Measurements from ENCODE around the gene LCE1C. TPM values are rescaled to one million over a fixed set of nuclear protein-coding genes. Genes with fewer than 3 reads are reported as not detected.

The LCE1C gene, protein sequence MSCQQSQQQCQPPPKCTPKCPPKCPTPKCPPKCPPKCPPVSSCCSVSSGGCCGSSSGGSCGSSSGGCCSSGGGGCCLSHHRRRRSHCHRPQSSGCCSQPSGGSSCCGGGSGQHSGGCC
- total RNA-seq: not detected
- not detected for polyA plus RNA-seq (ENCODE audit: insufficient read length in 2 of 2)
- long read RNA-seq, donor 1: 0 reads
- long read RNA-seq, donor 2: 0 reads
- long read RNA-seq, donor 3: 0 reads
- long read RNA-seq, donor 4: 0 reads

DNA sequence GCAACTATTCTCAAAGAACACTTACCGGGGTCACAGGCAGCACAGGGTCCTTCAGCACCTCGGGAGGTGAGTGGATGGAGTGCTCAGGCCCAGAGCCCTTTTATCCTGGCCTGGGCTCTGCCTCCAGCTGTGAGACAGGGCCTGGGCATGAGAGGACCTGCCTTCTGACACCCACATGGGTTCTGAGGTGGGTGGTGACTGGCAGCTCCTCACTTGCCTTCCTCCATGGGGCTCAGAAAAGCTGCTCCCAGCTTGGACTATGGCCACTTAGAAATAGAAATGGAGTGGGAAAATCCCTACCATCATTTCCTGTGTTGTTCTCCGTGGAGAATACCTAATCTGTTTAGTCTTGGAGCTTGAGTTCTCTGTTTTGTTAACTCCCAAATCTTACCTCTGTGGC lies at the start of gene LCE1C:
LCE1C (minus strand) TSS at position 76 of the 400 bp plus-strand sequence. CDS start 1,173 bp downstream, outside the sequence.
- no peak for DNase-seq (ENCODE audit: low read depth in 4 of 6, low spot score in 6 of 6)
- Histone ChIP-seq H3K9me3 (ENCODE audit: control insufficient read depth, insufficient read depth, low read length) (no peaks in the 10 kb centered on the region), H3K27me3 (ENCODE audit: control insufficient read depth, insufficient read depth, low read length) (no peaks in the 10 kb centered on the region), H3K4me3 (ENCODE audit: low read depth, low read length) (no peak within 1 kb of the TSS), H3K4me1 (ENCODE audit: control insufficient read depth, insufficient read depth, low read length) (no peaks in the 10 kb centered on the region), H3K36me3 (ENCODE audit: control insufficient read depth, insufficient read depth, low read length) (no peaks in the 10 kb centered on the region), H3K27ac (ENCODE audit: low read depth, low read length) (no peak within 1 kb of the TSS)
- 90% methylated on average over 2 of the region's 3 CpGs for WGBS (ENCODE audit: insufficient coverage)

DNA sequence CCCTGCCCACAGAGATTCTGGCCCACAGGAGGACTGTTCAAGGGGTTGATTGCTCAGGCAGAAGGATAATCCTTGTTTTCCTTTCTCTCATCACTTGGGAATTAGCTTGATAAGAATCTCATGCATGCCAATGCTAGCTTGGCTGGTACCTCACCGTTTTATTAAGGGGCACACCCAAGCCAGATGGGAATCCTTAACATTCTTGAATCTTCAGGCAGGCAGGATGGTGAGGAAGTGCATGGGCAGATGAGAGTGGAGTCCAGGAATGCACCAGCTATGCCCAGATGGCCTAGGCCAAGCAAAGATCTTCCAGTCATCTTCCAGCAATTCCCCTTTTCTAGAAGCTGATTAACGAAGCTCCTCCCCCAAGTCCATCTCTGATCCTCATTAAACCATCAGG lies 49.2 kb upstream of the LCE1C start:
- Histone ChIP-seq H3K9me3 (ENCODE audit: control insufficient read depth, insufficient read depth, low read length) (no peaks in the 10 kb centered on the region), H3K27ac (ENCODE audit: low read depth, low read length) (no peak overlapping the region), H3K4me1 (ENCODE audit: control insufficient read depth, insufficient read depth, low read length) (no peaks in the 10 kb centered on the region), H3K36me3 (ENCODE audit: control insufficient read depth, insufficient read depth, low read length) (no peaks in the 10 kb centered on the region), H3K27me3 (ENCODE audit: control insufficient read depth, insufficient read depth, low read length) (no peaks in the 10 kb centered on the region), H3K4me3 (ENCODE audit: low read depth, low read length) (no peak overlapping the region)
- DNase-seq (ENCODE audit: low read depth in 4 of 6, low spot score in 6 of 6): no peak
- WGBS (ENCODE audit: insufficient coverage): 60% methylated on average over 2 of the region's 2 CpGs

DNA sequence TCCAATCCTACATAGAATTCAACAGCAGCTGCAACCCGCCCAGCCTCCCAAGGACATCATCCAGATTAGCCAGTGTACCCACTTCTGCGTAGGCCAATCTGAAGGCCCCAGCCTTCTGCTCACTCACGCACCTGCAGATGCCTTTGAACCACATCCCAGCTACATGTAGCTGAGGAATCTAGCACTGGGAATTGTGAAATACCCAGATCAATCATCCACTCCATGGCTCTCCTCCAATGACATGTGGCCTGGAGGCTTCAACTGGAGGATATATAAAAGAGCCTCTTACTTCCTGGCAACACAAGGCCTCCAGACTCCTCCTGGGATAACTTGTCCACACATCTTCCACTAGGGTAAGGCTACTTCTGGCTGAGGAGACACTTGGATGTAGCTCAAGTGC lies 36.1 kb upstream of the LCE1C start, which contains the start of gene LCE6A:
LCE6A (plus strand) TSS at position 301 of the 400 bp plus-strand sequence. CDS start 665 bp downstream, outside the sequence.
- no peak for DNase-seq (ENCODE audit: low read depth in 4 of 6, low spot score in 6 of 6)
- Histone ChIP-seq H3K36me3 (ENCODE audit: control insufficient read depth, insufficient read depth, low read length) (no peaks in the 10 kb centered on the region), H3K4me3 (ENCODE audit: low read depth, low read length) (no peak within 1 kb of the TSS), H3K9me3 (ENCODE audit: control insufficient read depth, insufficient read depth, low read length) (no peaks in the 10 kb centered on the region), H3K27me3 (ENCODE audit: control insufficient read depth, insufficient read depth, low read length) (no peaks in the 10 kb centered on the region), H3K4me1 (ENCODE audit: control insufficient read depth, insufficient read depth, low read length) (no peaks in the 10 kb centered on the region), H3K27ac (ENCODE audit: low read depth, low read length) (no peak within 1 kb of the TSS)
- 89% methylated on average over 2 of the region's 3 CpGs for WGBS (ENCODE audit: insufficient coverage)

DNA sequence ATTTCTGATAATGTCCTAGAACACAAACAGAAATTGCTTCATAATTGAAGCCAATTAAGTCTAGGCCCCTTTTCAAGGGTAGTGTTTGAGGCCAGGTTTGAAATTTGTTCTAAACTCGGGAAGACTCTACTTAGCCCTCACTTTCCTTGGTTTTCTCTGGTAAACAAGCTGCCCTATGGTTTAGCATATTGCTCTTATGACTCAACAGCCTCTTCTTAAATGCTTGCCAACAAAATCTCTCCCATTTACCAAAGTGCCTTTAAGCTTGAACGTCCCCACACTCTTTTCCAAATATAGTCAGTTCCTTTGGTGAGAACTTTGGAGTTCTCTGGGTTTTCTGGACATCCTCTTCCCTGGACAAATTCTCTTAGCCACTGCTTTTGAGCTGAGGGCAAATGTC lies 30.4 kb upstream of the LCE1C start:
- WGBS (ENCODE audit: insufficient coverage): no CpG with 5 or more reads among the region's 2 CpGs
- no peak for DNase-seq (ENCODE audit: low read depth in 4 of 6, low spot score in 6 of 6)
- no peak overlapping the region for H3K27ac ChIP-seq (ENCODE audit: low read depth, low read length)
- no peaks in the 10 kb centered on the region for H3K9me3 ChIP-seq (ENCODE audit: control insufficient read depth, insufficient read depth, low read length)
- H3K4me1 ChIP-seq (ENCODE audit: control insufficient read depth, insufficient read depth, low read length): no peaks in the 10 kb centered on the region
- H3K27me3 ChIP-seq (ENCODE audit: control insufficient read depth, insufficient read depth, low read length): no peaks in the 10 kb centered on the region
- no peaks in the 10 kb centered on the region for H3K36me3 ChIP-seq (ENCODE audit: control insufficient read depth, insufficient read depth, low read length)
- no peak overlapping the region for H3K4me3 ChIP-seq (ENCODE audit: low read depth, low read length)

DNA sequence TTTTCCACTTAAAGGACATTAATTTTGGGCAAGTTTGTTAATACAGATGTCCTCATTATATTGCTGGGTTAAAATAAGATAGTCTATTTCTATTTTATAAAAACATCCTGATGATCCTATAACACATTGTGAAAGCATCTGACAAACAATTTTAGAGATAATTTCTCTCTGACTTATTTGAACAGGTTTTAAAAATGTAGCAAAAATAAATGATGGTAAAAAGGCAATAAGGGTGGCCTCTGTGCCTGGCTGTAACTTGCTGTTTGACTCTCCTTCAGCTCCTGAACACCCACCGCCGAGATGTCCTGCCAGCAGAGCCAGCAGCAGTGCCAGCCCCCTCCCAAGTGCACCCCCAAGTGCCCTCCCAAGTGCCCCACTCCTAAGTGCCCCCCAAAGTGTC lies 20.7 kb upstream of the LCE1C start, which contains the start of gene LCE1A:
LCE1A (plus strand) TSS at position 301 of the 400 bp plus-strand sequence; CDS start at position 301, 0 bp downstream.
- H3K4me1 ChIP-seq (ENCODE audit: control insufficient read depth, insufficient read depth, low read length): no peaks in the 10 kb centered on the region
- no peak for DNase-seq (ENCODE audit: low read depth in 4 of 6, low spot score in 6 of 6)
- H3K36me3 ChIP-seq (ENCODE audit: control insufficient read depth, insufficient read depth, low read length): no peaks in the 10 kb centered on the region
- no peak within 1 kb of the TSS for H3K4me3 ChIP-seq (ENCODE audit: low read depth, low read length)
- 82% methylated on average over 2 of the region's 2 CpGs for WGBS (ENCODE audit: insufficient coverage)
- no peak within 1 kb of the TSS for H3K27ac ChIP-seq (ENCODE audit: low read depth, low read length)
- no peaks in the 10 kb centered on the region for H3K9me3 ChIP-seq (ENCODE audit: control insufficient read depth, insufficient read depth, low read length)
- H3K27me3 ChIP-seq (ENCODE audit: control insufficient read depth, insufficient read depth, low read length): no peaks in the 10 kb centered on the region

DNA sequence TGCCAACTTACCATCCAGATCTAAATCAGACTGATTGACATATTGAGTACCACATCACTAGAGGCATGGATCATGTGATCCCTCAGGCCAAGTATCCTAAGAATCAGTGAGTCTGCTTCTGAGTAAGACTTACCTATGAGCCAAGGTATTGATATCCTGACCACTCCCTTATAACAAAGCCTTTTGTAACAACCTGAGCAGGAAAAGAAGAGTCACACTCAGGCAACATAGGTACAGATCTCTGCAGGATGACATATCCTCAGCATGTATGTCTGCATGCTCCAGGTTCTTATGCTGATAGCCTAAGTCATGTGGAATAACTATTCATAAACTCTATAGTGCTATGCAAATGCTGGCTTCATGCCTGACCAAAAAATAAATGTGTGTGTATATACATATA lies 18.5 kb upstream of the LCE1C start:
- no peaks in the 10 kb centered on the region for H3K9me3 ChIP-seq (ENCODE audit: control insufficient read depth, insufficient read depth, low read length)
- H3K27ac ChIP-seq (ENCODE audit: low read depth, low read length): no peak overlapping the region
- H3K27me3 ChIP-seq (ENCODE audit: control insufficient read depth, insufficient read depth, low read length): no peaks in the 10 kb centered on the region
- H3K4me1 ChIP-seq (ENCODE audit: control insufficient read depth, insufficient read depth, low read length): no peaks in the 10 kb centered on the region
- DNase-seq (ENCODE audit: low read depth in 4 of 6, low spot score in 6 of 6): no peak
- no peaks in the 10 kb centered on the region for H3K36me3 ChIP-seq (ENCODE audit: control insufficient read depth, insufficient read depth, low read length)
- H3K4me3 ChIP-seq (ENCODE audit: low read depth, low read length): no peak overlapping the region

DNA sequence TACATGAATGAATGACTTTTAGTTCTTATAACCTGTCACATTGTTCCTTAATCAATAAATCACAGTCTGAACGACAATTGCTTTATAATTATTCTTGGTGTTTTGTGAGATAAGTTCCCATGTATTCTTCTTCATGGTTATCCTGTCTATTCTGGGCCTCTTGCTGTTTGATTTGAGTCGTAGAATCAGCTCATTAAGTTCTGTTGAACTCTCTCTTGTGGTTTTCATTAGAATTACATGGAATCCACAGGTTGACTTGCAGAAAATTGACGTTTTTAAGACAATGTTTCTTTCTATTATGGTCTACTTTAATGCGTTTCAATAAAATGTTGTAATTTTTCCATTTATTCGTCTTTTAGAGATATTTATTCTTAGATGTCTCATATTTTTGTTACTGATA lies 16.8 kb upstream of the LCE1C start:
- Histone ChIP-seq H3K9me3 (ENCODE audit: control insufficient read depth, insufficient read depth, low read length) (no peaks in the 10 kb centered on the region), H3K36me3 (ENCODE audit: control insufficient read depth, insufficient read depth, low read length) (no peaks in the 10 kb centered on the region), H3K27me3 (ENCODE audit: control insufficient read depth, insufficient read depth, low read length) (no peaks in the 10 kb centered on the region), H3K27ac (ENCODE audit: low read depth, low read length) (no peak overlapping the region), H3K4me1 (ENCODE audit: control insufficient read depth, insufficient read depth, low read length) (no peaks in the 10 kb centered on the region), H3K4me3 (ENCODE audit: low read depth, low read length) (no peak overlapping the region)
- DNase-seq (ENCODE audit: low read depth in 4 of 6, low spot score in 6 of 6): no peak
- no CpG with 5 or more reads among the region's 5 CpGs for WGBS (ENCODE audit: insufficient coverage)

DNA sequence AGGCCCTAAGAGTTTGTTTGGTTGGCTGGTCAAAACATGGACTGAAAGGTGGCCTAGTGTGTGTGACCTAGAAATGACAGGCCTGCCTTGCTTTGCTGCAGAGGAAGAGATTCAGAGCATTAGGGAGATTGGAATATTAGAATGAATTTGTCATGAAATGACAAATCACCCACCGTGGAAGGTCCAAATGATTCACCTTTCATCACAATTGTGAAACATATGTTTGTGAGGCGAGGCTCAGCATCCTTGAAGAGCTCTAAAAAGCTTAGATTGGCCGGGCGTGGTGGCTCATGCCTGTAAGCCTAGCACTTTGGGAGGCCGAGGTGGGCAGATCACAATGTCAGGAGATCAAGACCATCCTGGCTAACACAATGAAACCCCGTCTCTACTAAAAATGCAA lies 10.9 kb upstream of the LCE1C start:
- H3K27me3 ChIP-seq (ENCODE audit: control insufficient read depth, insufficient read depth, low read length): no peaks in the 10 kb centered on the region
- no peaks in the 10 kb centered on the region for H3K9me3 ChIP-seq (ENCODE audit: control insufficient read depth, insufficient read depth, low read length)
- no peak overlapping the region for H3K4me3 ChIP-seq (ENCODE audit: low read depth, low read length)
- no peak overlapping the region for H3K27ac ChIP-seq (ENCODE audit: low read depth, low read length)
- H3K4me1 ChIP-seq (ENCODE audit: control insufficient read depth, insufficient read depth, low read length): no peaks in the 10 kb centered on the region
- no peaks in the 10 kb centered on the region for H3K36me3 ChIP-seq (ENCODE audit: control insufficient read depth, insufficient read depth, low read length)
- WGBS (ENCODE audit: insufficient coverage): 91% methylated on average over 4 of the region's 6 CpGs
- DNase-seq (ENCODE audit: low read depth in 4 of 6, low spot score in 6 of 6): no peak

DNA sequence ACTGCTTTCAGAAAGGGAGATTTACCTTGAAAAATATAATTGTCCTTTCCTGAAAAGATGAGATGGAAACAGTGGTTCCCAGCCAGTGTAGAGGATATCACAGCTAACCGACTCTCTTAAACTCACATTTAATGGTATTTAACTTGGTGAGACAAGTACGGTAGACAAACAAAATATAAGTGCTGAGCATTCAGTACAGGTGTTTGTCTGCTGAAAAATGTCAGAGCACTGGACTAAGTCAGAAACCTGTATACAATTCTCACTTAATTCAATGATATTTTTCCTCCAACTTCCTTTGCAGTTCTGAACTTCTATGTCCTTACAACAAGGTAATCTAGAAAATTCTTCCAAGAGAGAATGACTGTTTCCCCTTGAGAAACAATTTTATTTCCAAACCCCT lies 5.2 kb upstream of the LCE1C start, which contains the start of gene LCE1B:
LCE1B (plus strand) TSS at position 301 of the 400 bp plus-strand sequence. CDS start 476 bp downstream, outside the sequence.
- no peaks in the 10 kb centered on the region for H3K36me3 ChIP-seq (ENCODE audit: control insufficient read depth, insufficient read depth, low read length)
- DNase-seq (ENCODE audit: low read depth in 4 of 6, low spot score in 6 of 6): no peak
- WGBS (ENCODE audit: insufficient coverage): no CpG with 5 or more reads among the region's 2 CpGs

DNA sequence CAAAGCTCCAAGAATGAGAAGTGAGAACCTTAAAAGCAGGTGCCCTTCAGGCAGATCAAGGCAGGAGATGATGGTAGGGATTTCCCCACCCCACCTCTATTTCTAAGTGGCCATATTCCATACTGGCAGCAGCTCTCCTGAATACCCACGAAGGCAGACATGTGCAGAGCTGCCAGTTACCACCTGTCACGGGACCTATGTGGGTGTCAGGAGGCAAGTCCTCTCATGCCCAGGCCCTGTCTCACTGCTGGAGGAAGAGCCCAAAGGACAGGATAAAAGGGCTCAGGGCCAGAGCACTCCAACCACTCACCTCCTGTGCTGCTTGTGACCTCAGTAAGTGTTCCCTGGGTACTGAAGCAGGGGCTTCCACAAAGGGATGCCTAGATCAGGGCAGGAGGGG lies 4.6 kb upstream of the LCE1C start:
- no peak overlapping the region for H3K4me3 ChIP-seq (ENCODE audit: low read depth, low read length)
- H3K9me3 ChIP-seq (ENCODE audit: control insufficient read depth, insufficient read depth, low read length): no peaks in the 10 kb centered on the region
- H3K4me1 ChIP-seq (ENCODE audit: control insufficient read depth, insufficient read depth, low read length): no peaks in the 10 kb centered on the region
- no peaks in the 10 kb centered on the region for H3K36me3 ChIP-seq (ENCODE audit: control insufficient read depth, insufficient read depth, low read length)
- no peaks in the 10 kb centered on the region for H3K27me3 ChIP-seq (ENCODE audit: control insufficient read depth, insufficient read depth, low read length)
- DNase-seq (ENCODE audit: low read depth in 4 of 6, low spot score in 6 of 6): no peak
- 73% methylated on average over 2 of the region's 2 CpGs for WGBS (ENCODE audit: insufficient coverage)
- no peak overlapping the region for H3K27ac ChIP-seq (ENCODE audit: low read depth, low read length)

More for the DNA sequence above, 5.2 kb upstream of the LCE1C start, which contains the start of gene LCE1B:
- H3K4me1 ChIP-seq (ENCODE audit: control insufficient read depth, insufficient read depth, low read length): no peaks in the 10 kb centered on the region
- H3K27me3 ChIP-seq (ENCODE audit: control insufficient read depth, insufficient read depth, low read length): no peaks in the 10 kb centered on the region
- no peaks in the 10 kb centered on the region for H3K9me3 ChIP-seq (ENCODE audit: control insufficient read depth, insufficient read depth, low read length)
- no peak within 1 kb of the TSS for H3K27ac ChIP-seq (ENCODE audit: low read depth, low read length)
- no peak within 1 kb of the TSS for H3K4me3 ChIP-seq (ENCODE audit: low read depth, low read length)
